ENCODE measurements around the gene SLC29A1.

Gene SLC29A1

DNA sequence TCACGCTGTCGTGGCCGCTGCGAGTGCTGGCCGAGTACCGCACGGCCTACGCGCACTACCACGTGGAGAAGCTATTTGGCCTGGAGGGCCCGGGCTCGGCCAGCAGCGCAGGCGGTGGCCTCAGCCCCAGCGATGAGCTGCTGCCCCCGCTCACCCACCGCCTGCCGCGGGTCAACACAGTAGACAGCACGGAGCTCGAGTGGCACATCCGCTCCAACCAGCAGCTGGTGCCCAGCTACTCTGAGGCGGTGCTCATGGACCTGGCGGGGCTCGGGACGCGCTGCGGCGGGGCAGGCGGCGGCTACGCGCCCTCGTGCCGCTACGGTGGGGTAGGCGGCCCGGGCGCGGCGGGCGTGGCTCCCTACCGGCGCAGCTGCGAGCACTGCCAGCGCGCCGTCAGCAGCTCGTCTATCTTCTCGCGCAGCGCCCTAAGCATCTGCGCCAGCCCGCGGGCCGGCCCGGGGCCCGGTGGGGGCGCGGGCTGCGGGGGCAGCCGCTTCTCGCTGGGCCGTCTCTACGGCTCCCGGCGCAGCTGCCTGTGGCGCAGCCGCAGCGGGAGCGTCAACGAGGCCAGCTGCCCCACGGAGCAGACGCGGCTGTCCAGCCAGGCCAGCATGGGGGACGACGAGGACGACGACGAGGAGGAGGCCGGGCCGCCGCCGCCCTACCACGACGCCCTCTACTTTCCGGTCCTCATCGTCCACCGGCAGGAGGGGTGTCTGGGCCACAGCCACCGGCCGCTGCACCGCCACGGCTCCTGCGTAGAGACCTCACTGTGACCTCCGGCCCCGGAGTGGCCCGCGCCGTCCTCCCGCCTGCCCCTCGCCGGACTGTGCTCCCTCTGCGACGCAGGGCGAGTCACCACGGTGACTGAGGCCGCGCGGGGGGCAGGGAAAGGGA lies 52.6 kb downstream of the SLC29A1 start:
- Histone ChIP-seq H3K4me2 (ENCODE audit: low read depth, low read length, poor library complexity, severe bottlenecking) (no peak overlapping the region), H3K9me2 (replicated peaks; ENCODE audit: insufficient read depth, low read length) (no peaks in the 10 kb centered on the region), H4K20me1 (ENCODE audit: low read depth, low read length) (no peaks in the 10 kb centered on the region), H3F3A (ENCODE audit: insufficient read depth) (no peaks in the 10 kb centered on the region), H3K9ac (ENCODE audit: low read length) (no peak overlapping the region), H3K4me3 (ENCODE audit: insufficient read depth, low read length, poor library complexity, severe bottlenecking) (no peak overlapping the region), H3K79me2 (ENCODE audit: insufficient read depth, low read length) (no peaks in the 10 kb centered on the region), H3K27ac (ENCODE audit: low read depth, low read length) (no peak overlapping the region), H3K36me3 (ENCODE audit: low read length) (no peaks in the 10 kb centered on the region), H3K9me3 (ENCODE audit: insufficient read depth, low read length) (no peaks in the 10 kb centered on the region), H2AFZ (ENCODE audit: low read depth, low read length, severe bottlenecking) (no peak overlapping the region), H3K27me3 (ENCODE audit: low read length) (no peaks in the 10 kb centered on the region)
- TF ChIP-seq, protein P1, sequence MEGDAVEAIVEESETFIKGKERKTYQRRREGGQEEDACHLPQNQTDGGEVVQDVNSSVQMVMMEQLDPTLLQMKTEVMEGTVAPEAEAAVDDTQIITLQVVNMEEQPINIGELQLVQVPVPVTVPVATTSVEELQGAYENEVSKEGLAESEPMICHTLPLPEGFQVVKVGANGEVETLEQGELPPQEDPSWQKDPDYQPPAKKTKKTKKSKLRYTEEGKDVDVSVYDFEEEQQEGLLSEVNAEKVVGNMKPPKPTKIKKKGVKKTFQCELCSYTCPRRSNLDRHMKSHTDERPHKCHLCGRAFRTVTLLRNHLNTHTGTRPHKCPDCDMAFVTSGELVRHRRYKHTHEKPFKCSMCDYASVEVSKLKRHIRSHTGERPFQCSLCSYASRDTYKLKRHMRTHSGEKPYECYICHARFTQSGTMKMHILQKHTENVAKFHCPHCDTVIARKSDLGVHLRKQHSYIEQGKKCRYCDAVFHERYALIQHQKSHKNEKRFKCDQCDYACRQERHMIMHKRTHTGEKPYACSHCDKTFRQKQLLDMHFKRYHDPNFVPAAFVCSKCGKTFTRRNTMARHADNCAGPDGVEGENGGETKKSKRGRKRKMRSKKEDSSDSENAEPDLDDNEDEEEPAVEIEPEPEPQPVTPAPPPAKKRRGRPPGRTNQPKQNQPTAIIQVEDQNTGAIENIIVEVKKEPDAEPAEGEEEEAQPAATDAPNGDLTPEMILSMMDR (IDR thresholded peaks at IDR 0.05; ENCODE audit: insufficient read depth, low read length, poor library complexity, severe bottlenecking) = no peak
- no peak for TF ChIP-seq EZH2phosphoT487 (conservative IDR thresholded peaks at IDR 0.05; ENCODE audit: low read length)

DNA sequence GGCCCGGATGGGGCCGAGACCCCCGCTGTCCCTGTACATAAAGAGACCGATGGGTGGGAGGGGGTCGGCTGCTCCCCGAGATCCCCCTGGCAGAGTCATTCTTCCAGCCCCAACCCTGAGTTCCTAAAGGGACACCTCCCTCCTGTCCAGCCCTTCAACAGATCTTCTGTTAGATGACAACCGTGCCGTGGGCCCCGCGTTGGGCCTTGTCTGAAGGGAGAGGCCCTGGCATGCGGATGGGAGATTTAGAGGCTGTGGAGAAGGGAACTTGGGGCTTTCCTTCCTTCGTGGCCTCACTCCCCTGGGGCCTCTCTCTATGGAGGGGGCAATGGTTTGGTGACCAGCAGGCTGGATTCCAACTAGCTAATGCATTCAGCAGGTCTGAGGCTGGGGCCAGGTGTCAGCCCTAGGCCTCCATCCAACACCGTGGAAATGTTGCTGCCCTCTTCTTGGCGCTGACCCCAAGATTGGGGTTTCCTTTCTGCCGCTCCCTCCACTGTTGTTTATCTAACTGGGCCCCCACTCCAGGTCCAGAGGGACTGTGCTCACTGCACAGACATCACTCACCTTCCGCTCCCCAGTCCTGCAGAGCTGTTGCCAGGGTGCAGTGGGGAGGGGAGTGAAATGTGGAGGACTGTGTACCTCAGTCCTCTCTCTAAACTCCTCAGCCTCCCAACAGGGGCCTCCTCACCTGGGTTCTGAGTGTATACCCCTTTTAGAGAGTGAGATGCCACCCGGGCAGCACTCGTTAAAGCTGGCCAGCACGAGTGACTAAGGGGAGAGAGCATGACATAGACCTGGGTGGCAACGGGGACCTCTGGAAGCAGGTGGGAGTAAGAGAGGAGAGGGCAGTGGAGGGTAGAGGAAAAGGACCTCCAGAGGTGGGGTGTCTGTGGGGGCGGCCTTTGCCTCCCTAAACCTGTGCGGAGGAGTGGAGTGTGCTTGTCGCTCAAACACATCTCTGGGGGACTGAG lies 53.6 kb downstream of the SLC29A1 start:
- TF ChIP-seq, protein P1 (IDR thresholded peaks at IDR 0.05; ENCODE audit: insufficient read depth, low read length, poor library complexity, severe bottlenecking) = no peak
- Histone ChIP-seq H3K9me2 (replicated peaks; ENCODE audit: insufficient read depth, low read length) (no peaks in the 10 kb centered on the region), H3F3A (ENCODE audit: insufficient read depth) (no peaks in the 10 kb centered on the region), H3K4me2 (ENCODE audit: low read depth, low read length, poor library complexity, severe bottlenecking) (no peak overlapping the region), H4K20me1 (ENCODE audit: low read depth, low read length) (no peaks in the 10 kb centered on the region), H3K9me3 (ENCODE audit: insufficient read depth, low read length) (no peaks in the 10 kb centered on the region), H3K79me2 (ENCODE audit: insufficient read depth, low read length) (no peaks in the 10 kb centered on the region), H3K9ac (ENCODE audit: low read length) (no peak overlapping the region), H2AFZ (ENCODE audit: low read depth, low read length, severe bottlenecking) (no peak overlapping the region), H3K27me3 (ENCODE audit: low read length) (no peaks in the 10 kb centered on the region), H3K27ac (ENCODE audit: low read depth, low read length) (no peak overlapping the region), H3K36me3 (ENCODE audit: low read length) (no peaks in the 10 kb centered on the region), H3K4me3 (ENCODE audit: insufficient read depth, low read length, poor library complexity, severe bottlenecking) (no peak overlapping the region)

DNA sequence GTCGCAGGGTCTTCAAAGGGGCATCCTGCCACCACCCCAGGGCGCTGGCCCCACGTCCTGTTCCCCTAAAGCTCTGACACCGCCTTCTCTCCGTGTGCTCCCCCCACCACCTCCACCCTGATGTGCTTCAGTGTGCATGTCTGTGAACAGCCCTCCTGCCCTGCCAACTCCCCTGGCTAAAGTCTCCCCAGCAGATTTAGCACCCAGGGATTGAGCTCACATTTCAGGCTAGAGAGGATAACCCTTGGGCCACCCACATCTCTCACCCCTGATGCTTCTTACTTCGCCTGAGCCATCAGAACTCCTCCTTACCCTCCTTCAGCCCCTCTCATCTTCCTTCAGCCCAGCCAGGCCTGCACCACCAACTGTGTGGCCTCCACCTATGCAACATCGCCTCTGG lies 54.4 kb downstream of the SLC29A1 start:
- TF ChIP-seq, protein P1 (IDR thresholded peaks at IDR 0.05; ENCODE audit: insufficient read depth, low read length, poor library complexity, severe bottlenecking) = no peak
- no peak for TF ChIP-seq EZH2phosphoT487 (conservative IDR thresholded peaks at IDR 0.05; ENCODE audit: low read length)
- H3K4me3 ChIP-seq (ENCODE audit: insufficient read depth, low read length, poor library complexity, severe bottlenecking) = no peak overlapping the region
- no peaks in the 10 kb centered on the region for H4K20me1 ChIP-seq (ENCODE audit: low read depth, low read length)
- H3F3A ChIP-seq (ENCODE audit: insufficient read depth) = no peaks in the 10 kb centered on the region
- no peak overlapping the region for H3K4me2 ChIP-seq (ENCODE audit: low read depth, low read length, poor library complexity, severe bottlenecking)
- H3K27ac ChIP-seq (ENCODE audit: low read depth, low read length) = no peak overlapping the region
- no peak overlapping the region for H3K9ac ChIP-seq (ENCODE audit: low read length)
- H3K36me3 ChIP-seq (ENCODE audit: low read length) = no peaks in the 10 kb centered on the region
- no peaks in the 10 kb centered on the region for H3K79me2 ChIP-seq (ENCODE audit: insufficient read depth, low read length)
- no peaks in the 10 kb centered on the region for H3K27me3 ChIP-seq (ENCODE audit: low read length)
- H2AFZ ChIP-seq (ENCODE audit: low read depth, low read length, severe bottlenecking) = no peak overlapping the region
- H3K9me2 ChIP-seq (replicated peaks; ENCODE audit: insufficient read depth, low read length) = no peaks in the 10 kb centered on the region
- H3K9me3 ChIP-seq (ENCODE audit: insufficient read depth, low read length) = no peaks in the 10 kb centered on the region
